GM19395 (cell line): Measurements from ENCODE around the gene SIRT3.

Experiments
- ATAC-seq: cut with Tn5 transposase; IDR thresholded peaks from one replicate; pipeline ENCODE4 v1.9.1; 2021; ENCODE audit warnings: mild to moderate bottlenecking, moderate library complexity; ENCODE audit not compliant: unreplicated experiment

Gene SIRT3

DNA sequence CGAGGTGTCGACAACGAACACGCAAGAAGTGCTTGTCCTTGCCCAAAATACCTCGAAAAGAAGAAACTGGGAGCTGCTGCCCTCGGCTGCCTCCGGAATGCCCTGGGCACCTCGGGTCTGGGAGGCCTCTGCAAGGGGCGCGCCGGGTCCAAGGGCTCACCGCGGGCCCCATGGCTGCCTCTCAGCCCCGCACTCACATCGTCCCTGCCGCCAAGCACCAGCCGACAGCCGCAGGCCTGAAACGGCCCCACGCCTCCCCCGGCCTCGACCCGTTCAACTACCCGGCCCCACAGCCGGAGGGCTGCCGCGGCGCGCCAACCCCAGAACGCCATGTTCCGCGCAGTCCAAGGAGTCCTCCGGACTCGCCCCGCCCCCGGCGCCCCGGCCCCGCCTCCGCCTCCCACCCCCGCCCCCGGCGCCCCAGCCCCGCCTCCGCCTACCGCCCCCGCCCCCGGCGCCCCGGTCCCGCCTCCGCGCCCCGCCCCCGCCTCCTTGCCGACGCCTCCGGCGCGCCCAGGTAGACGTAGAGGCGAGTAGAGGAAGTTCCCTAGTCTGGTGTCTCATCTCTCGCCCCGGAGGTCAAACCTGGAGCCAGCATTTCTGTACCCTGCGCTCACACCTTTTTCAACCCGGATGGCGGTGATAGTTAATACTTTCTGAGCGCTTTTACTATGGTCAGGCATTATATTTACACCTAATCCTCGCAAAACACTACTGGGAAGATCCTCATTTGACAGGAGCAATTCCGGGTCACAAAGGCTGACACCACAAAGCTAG, at the start of gene SIRT3:
Gene SIRT3 (minus strand): TSS at position 346 of the 777 bp plus-strand sequence. CDS start 14 bp downstream, at position 332.
- peak; percentile 82 for ATAC-seq

DNA sequence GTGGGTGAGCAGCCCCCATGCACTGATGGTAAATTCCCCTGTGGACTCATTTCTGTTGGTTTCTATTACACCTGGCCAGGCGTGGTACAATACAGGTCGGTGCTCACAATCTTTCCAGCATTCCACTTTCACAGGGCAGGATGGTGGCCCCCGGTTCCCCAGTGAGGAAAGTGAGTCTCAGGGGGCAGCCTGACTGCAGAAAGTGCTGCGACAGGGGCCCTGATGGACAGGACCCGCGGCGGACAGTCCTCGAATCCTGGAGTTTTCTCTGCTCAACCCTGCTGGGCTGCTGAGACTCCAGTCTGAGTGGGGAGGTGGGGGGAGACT, 49.7 kb upstream of the SIRT3 start:
- no peak for ATAC-seq

- ATAC-seq = no peak
These were observed 49.1 kb upstream of the SIRT3 start for GRCh38 chr11:285021-285893.

- no peak for ATAC-seq
These were observed 48.2 kb upstream of the SIRT3 start for GRCh38 chr11:284105-285020.

DNA sequence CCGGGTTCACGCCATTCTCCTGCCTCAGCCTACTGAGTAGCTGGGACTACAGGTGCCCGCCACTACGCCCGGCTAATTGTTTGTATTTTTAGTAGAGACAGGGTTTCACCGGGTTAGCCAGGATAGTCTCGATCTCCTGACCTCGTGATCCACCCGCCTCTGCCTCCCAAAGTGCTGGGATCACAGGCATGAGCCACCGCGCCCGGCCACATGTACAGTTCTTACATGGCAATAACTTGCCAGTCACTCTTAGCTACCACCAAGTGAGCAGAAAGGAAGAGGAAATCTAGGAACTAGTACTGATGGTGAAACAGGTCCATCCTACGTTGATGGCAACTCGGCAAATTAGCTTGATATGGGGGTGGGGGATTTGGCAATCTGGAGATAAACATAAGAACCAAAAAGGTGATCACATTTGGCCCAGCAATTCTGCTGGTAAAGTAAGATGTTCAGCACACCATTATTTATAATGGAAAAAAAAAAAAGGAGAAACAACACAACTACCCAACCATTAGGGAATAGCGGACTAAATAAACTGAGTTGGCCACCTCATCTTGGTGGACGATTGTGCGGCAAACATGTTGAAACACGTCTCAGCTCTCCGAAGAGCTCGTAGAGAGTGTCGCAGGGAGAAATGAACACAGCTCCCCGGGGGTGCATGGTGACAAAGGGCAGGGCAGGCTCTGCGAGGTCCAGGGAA, 47.4 kb upstream of the SIRT3 start:
- no peak for ATAC-seq

DNA sequence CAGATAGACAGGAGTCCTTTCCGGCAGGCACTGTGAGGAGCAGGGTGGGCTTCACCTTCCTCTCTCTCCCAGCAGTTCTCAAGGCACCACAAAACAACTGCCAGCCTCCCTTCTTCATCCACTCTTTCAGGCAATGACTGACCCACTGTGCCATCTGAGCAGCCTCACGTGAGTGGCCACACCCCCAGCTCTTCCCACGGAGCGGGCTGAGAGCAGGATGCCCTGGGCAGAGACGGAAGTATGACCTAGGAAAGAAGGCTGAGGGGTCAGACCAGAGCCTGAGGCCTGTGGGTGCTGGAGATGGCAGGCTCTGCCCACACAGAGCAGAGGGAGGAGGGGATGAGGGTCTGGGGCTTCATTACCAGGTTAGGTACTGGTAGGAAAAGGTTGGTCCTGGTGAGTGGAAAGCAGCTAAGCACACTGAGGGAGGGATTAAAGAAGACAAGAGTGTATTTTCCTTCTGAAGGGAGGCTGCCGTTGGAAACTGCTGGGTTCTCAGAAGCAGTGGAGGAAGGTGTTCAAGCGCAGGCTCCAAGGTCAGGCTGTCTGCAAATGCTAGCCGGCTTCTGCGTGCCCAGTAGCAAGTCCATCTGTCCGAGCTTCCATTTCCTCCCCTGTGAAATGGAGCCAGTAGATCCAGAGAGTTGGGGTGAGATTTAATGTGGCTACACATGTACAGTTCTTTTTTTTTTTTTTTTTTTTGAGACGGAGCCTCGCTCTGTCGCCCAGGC, 46.7 kb upstream of the SIRT3 start:
- no peak for ATAC-seq

DNA sequence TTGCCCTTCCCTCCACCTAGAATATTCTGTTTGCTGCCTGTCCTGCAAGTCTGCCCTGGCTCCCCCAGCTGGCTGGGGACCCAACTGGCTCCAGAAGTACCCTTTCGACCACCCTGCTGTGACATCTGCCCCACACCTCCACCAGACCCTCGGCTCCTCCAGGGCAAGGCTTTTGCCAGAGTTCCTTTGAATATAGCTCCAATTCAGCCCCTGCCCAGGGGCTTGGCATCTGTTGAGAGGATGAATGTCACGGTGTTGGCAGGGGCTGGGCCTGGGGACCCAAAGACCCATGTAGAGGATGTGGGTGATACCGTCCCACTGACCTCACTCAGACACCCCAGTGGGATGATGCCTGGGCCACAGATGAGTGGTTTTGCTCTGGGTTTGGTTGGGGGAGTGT, 46.0 kb upstream of the SIRT3 start:
- no peak for ATAC-seq

GRCh38 chr11:281486-282161, 45.5 kb upstream of the SIRT3 start:
- no peak for ATAC-seq

DNA sequence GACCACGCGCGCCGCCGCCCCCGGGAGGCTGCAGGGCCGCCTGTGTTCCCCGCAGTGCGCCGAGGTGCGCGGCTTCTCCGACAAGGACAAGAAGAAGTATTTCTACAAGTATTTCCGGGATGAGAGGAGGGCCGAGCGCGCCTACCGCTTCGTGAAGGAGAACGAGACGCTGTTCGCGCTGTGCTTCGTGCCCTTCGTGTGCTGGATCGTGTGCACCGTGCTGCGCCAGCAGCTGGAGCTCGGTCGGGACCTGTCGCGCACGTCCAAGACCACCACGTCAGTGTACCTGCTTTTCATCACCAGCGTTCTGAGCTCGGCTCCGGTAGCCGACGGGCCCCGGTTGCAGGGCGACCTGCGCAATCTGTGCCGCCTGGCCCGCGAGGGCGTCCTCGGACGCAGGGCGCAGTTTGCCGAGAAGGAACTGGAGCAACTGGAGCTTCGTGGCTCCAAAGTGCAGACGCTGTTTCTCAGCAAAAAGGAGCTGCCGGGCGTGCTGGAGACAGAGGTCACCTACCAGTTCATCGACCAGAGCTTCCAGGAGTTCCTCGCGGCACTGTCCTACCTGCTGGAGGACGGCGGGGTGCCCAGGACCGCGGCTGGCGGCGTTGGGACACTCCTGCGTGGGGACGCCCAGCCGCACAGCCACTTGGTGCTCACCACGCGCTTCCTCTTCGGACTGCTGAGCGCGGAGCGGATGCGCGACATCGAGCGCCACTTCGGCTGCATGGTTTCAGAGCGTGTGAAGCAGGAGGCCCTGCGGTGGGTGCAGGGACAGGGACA, 44.8 kb upstream of the SIRT3 start:
- no peak for ATAC-seq

- ATAC-seq = no peak
These were observed 44.0 kb upstream of the SIRT3 start for GRCh38 chr11:279966-280705.

GRCh38 chr11:279040-279965, 43.2 kb upstream of the SIRT3 start:
- ATAC-seq = no peak

- ATAC-seq = no peak
These were observed 42.1 kb upstream of the SIRT3 start, which contains the start of gene NLRP6 for GRCh38 chr11:278001-278951. NLRP6 (plus strand) TSS chr11:278407; CDS start chr11:278570, 163 bp downstream.

DNA sequence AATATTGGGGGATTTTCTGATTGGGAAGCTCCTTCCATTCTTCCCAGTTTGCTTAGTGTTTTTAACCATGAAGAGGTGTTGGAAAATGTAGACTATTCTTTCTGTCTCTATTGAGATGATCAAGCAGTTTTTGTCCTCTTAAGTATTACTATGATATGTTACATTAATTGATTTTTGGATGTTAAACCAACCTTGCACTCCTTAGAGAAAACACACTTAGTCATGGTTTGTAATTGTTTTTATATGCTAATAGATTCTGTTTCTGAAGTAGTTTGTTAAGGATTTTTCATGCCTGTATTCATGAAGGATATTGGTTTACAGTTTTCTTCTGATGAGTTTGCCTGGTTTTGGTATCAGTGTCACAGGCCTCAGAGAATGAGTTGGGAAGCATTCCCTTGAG, 40.1 kb upstream of the SIRT3 start:
- ATAC-seq = no peak

GRCh38 chr11:272931-273198, 36.7 kb upstream of the SIRT3 start:
- no peak for ATAC-seq

- no peak for ATAC-seq
These were observed 36.2 kb upstream of the SIRT3 start for GRCh38 chr11:272195-272930.
